Measurements from ENCODE around the gene SLITRK3. TPM values are rescaled to one million over a fixed set of nuclear protein-coding genes. Genes with fewer than 3 reads are reported as not detected.

SLITRK3 gene
- total and polyA plus RNA-seq, 2 experiments from 2014 or later = 1.2 to 1.7 TPM

- no peak for TF ChIP-seq CREB1 (CRISPR knock-in tag; IDR thresholded peaks at IDR 0.05; ENCODE audit: low read depth)
- TF ChIP-seq POLR2AphosphoS5 (IDR thresholded peaks at IDR 0.05; ENCODE audit: low read depth) = no peak
- no peak for TF ChIP-seq EZH2 (IDR thresholded peaks at IDR 0.05; ENCODE audit: low read depth, unreplicated experiment)
- TF ChIP-seq REST (IDR thresholded peaks at IDR 0.05; ENCODE audit: unreplicated experiment) = no peak
- TF ChIP-seq CTCF (conservative IDR thresholded peaks at IDR 0.05; ENCODE audit: low read depth in 2 of 2) = no peak
- no peak for TF ChIP-seq JUNB (IDR thresholded peaks at IDR 0.05; ENCODE audit: unreplicated experiment)
These were observed 25.9 kb downstream of the SLITRK3 start (continued) for GRCh38 chr3:165170236-165170635.

- no peaks in the 10 kb centered on the region for H3K36me3 ChIP-seq (ENCODE audit: insufficient read depth)
- Mint-ChIP-seq H3K27me3 (ENCODE audit: insufficient read depth, low read depth, poor library complexity) (peaks cover 5% of the 10 kb centered on the region), H3K36me3 (ENCODE audit: low read depth) (no peaks in the 10 kb centered on the region), H3K9me3 (peaks cover 3% of the 10 kb centered on the region; the same call in 1 of the 3 replicates), H3K27ac (no peak overlapping the region), H3K4me3 (no peak overlapping the region), H3K4me1 (no peaks in the 10 kb centered on the region)
- H3K4me3 ChIP-seq = no peak overlapping the region
- DNase-seq (ENCODE audit: low spot score) (no peak), ATAC-seq (no peak)
- H3K27ac ChIP-seq (ENCODE audit: low read depth) = no peak overlapping the region
- no peaks in the 10 kb centered on the region for H3K27me3 ChIP-seq (ENCODE audit: insufficient read depth)
- no peak overlapping the region for H3K4me2 ChIP-seq
- no peaks in the 10 kb centered on the region for H3F3A ChIP-seq (replicated peaks; ENCODE audit: low read depth)
- no peak for TF ChIP-seq CTCF (conservative IDR thresholded peaks at IDR 0.05; ENCODE audit: low read depth in 2 of 2)
- no peaks in the 10 kb centered on the region for H3K4me1 ChIP-seq (ENCODE audit: insufficient read depth)
- no peaks in the 10 kb centered on the region for H3K9me2 ChIP-seq (ENCODE audit: insufficient read depth)
- no peaks in the 10 kb centered on the region for H3K79me2 ChIP-seq (replicated peaks; ENCODE audit: insufficient read depth)
- no peak overlapping the region for H2AFZ ChIP-seq
- H4K20me1 ChIP-seq (replicated peaks; ENCODE audit: insufficient read depth) = no peaks in the 10 kb centered on the region
These were observed 26.8 kb downstream of the SLITRK3 start for GRCh38 chr3:165169368-165169767.

Measured in GM23338 (cell line).